Stimulated activated CD4-positive, alpha-beta T cell treated with anti-CD3 and anti-CD28 coated beads, Interleukin-2, amount 100 ng/mL, for 48 hours (primary cell): ENCODE measurements around the gene GJB1.
"Not testable (repeated sequence)": the region's sequence is repeated elsewhere in the genome, so short reads cannot be mapped to it uniquely, and the experiment has no call there.

ENCODE experiments used
- DNase-seq, 2 donors: peaks; one replicate each; pipeline ENCODE4 v3.0.0-alpha.2; 2020

The GJB1 gene

GRCh38 chrX:71256856-71257255, 33.8 kb downstream of the GJB1 start:
- no peak for DNase-seq

- not testable (repeated sequence) for DNase-seq
Observed at GRCh38 chrX:71268624-71269023, 45.6 kb downstream of the GJB1 start.

GRCh38 chrX:71269801-71270395, 46.9 kb downstream of the GJB1 start:
- DNase-seq: no peak

- DNase-seq: not testable (repeated sequence)
Observed at GRCh38 chrX:71272313-71272712, 49.3 kb downstream of the GJB1 start.
